GM19043 (cell line): ENCODE measurements around the gene FASLG.
A peak's percentile ranks its signal among the peaks of the same experiment; 100 is the strongest.

Experiments
- ATAC-seq: cut with Tn5 transposase; IDR thresholded peaks from one replicate; pipeline ENCODE4 v1.9.1; 2021; ENCODE audit warnings: low read depth; ENCODE audit not compliant: unreplicated experiment

The FASLG gene

DNA sequence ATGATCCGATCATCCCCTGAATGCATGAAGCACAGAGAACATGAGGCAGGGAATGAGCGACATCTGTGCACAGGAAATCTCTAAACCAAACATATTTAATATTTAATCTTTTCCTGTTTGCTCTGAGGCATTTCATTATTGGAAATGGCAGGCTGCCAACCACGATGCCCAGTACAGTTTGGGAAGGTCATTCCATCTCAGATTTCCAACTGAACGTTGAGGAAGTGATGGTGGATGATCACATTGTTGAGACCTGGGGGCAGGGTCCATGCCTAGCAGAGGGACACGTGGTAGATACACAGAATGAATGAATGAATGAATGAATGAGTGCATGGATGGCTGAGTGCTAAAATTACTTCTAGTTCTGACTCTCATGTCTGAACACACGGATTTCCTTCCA lies 15.9 kb upstream of the FASLG start:
- ATAC-seq: no peak

GRCh38 chr1:172646653-172647052 lies 12.2 kb upstream of the FASLG start:
- no peak for ATAC-seq

- ATAC-seq: no peak
Measured at GRCh38 chr1:172647110-172647564, 11.8 kb upstream of the FASLG start.

DNA sequence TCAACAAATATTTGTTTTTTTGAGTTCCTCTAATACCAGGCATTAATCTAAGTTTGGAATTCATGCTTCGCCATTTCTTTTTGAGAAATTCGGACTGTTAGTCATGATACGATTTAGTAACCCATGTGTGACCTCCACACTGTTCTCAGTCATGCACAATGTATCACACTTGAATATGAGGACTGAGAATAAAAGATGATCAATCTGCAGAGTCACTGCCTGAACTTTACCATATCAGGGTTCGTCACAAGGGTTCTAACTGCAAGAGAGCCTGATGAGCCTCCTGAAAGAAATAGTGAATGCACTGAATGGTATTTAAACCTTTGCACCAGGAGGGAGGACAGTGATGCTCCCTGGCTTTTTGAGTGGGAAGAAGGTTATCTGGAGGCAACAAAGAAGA lies 10.9 kb upstream of the FASLG start:
- ATAC-seq: no peak

- ATAC-seq: no peak
Measured at GRCh38 chr1:172650474-172651193, 8.3 kb upstream of the FASLG start.

DNA sequence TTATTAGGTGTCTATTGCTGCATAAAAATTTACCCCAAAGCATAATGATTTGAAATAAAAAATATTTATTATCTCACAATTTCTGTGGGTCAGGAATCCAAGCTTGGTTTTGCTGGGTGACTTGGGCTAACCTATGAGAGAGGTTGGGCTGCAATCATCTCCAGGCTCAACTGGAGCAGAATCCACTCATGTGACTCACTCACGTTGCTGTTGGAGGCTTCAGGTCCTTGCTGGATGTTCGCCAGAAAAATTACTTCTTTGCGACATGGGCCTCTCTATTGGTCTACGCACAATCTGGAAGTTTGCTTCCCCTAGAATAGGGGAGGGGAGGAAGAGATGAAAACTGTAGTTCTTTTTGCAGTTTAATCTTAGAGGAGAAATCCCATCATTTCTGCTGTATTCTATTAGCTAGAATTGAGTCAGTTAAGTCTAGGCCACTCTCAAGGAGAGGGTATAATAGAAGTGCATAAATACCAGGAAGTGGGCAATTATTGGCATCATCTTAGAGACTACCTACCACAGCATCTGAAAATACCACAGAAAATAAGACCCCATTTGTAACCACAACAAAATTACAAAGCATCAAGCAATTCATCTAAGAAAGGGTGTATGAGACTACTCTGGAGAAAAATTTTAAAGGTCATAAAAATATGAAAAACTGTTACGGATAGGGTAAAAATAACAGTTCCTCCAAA lies 5.7 kb upstream of the FASLG start:
- ATAC-seq: no peak

- no peak for ATAC-seq
Measured at GRCh38 chr1:172654535-172654934, 4.4 kb upstream of the FASLG start.

DNA sequence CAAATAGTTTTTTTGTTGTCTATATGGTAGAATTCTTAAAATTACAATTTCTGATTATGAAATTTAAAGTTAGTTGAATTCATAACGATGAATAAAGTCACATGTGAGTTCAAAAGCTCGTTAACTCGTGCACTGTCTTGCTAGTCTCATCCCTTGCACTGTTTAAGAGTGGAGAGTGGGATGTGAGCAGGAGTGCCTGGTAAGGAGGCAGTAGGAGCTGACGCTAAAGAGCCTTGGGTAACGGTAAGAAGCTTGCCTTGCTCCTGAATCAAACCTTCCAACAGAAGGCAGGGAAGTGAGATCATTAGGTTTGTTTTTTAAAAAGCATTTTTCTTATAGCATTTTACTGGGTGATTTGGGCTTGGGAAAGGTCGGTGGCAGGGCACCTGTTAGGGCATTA lies 2.3 kb upstream of the FASLG start:
- no peak for ATAC-seq

GRCh38 chr1:172657586-172657985 lies 1.3 kb upstream of the FASLG start:
- no peak for ATAC-seq

- no peak for ATAC-seq
Measured at GRCh38 chr1:172661107-172661506, 2.2 kb downstream of the FASLG start.

DNA sequence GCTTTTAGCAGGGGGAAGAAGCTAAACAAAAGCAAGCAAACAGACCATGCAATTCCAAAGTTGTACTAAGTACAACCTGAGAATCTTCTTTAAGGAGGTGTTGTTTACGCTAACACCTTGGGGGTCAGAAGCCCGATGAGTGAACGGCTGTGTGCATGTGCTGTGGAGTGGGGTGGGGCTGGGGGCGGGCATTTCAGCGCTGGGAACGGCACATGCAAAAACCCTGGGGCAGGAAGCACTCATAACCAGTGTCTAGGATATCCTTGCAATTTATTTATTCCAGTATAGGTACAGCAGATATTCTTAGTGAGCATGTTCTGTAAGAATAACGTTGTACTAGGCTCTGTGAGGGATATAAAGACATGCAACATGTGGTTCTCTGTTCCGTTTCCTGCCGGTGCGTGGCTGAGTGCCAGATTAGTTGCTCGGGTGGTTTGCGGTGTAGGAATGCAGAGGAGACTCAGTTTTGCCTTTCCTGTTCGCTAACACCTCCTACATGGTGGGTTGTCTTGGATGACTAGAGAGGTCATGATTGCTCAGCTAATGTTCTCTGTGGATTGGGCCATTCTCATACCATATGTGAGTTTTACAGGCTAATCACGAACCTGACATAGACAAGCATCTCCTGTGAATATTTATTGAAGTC lies 3.7 kb downstream of the FASLG start:
- peak; percentile 98 for ATAC-seq

DNA sequence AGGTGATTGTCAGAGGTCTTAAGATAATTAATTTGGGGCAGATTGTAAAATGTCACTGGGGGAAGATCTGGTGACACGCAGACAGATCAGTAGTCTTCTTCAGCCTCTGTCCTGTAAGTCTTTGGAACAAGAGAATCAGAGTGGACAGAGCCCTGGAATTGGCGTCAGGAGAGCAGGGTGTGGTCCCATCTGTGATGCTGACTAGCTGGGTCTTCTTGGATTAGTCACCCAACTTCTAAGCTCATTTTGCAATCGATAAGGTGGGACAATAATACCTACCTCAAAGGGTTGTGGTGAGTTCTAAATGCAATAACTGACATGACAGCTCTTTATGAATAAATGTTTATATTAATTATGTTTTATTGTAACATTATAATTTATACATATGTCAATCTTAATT lies 4.8 kb downstream of the FASLG start:
- ATAC-seq: no peak

GRCh38 chr1:172668097-172668496 lies 9.2 kb downstream of the FASLG start:
- no peak for ATAC-seq

DNA sequence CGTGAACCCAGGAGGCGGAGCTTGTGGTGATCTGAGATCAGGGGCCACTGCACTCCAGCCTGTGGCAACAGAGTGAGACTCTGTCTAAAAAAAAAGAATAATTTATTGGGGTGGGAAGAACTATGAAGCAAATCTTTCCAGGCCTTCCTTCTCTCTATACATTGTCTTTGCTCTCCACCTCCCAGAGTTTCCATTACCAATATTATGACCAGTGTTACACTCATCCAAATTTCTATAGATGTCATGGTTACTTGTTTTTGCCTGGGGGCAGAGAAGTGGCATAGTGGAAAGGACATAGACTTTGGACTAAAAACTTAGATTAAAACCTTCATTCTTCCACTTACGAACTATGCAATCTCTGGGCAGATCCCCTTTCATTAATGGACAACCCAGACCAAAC lies 10.1 kb downstream of the FASLG start:
- no peak for ATAC-seq

DNA sequence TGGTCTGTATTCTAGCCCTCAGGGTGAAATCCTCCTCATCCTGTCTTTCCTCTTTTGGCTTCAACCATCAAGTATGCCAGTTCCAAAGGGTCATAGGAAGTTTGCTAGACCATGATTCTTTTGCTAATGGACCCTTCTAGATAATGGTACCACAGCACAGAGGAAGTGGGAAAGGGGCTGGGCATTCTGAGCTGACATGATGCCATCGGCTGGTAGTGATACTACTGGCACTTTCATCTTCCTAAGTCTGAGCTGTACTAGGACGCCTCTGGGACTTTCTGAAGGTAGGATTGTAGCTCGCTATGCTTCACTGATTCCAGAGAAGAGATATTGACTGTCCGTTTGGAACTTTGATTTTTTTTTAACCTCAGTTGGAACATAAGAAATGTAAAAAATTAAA lies 11.4 kb downstream of the FASLG start:
- ATAC-seq: no peak

DNA sequence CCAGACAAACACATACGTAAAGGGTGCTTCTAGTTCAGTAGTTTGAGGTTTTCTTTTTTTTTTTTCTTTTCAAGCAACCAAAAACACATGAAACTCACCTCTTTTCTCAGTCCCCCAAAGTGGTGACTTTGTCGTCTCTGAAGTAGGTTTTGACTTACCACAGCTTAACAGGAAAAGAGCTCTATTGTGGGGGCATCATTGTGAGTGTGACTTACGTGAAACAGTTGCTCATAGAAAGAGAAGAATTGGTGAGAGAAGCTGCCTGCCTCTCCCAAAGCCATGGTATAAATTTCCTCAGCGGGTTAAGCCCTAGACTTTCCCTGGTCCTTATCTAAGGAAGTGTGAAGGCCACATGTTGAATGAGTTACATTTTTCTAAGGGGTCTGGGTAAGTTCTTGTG lies 11.9 kb downstream of the FASLG start:
- ATAC-seq: no peak

- ATAC-seq: no peak
Measured at GRCh38 chr1:172671591-172671990, 12.7 kb downstream of the FASLG start.

DNA sequence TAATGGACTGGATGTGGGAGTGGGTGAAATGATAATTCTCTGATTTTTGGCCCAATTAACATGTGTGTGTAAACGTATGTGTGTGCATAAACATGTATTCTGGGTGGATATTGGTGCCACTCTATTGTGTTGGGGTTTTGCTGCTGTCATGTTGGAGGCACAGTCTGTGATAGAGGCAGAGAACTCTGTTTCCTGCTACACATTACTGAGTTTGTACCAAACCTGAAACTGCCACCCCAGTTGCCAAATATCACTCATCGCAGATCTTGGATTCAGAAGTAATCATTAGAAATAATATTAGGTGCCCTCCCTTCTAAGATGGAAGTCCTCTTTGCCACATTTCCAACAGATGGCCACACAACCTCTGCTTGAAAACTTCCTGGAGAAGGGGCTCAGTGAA lies 13.8 kb downstream of the FASLG start:
- ATAC-seq: no peak

GRCh38 chr1:172673761-172674160 lies 14.9 kb downstream of the FASLG start:
- ATAC-seq: no peak

DNA sequence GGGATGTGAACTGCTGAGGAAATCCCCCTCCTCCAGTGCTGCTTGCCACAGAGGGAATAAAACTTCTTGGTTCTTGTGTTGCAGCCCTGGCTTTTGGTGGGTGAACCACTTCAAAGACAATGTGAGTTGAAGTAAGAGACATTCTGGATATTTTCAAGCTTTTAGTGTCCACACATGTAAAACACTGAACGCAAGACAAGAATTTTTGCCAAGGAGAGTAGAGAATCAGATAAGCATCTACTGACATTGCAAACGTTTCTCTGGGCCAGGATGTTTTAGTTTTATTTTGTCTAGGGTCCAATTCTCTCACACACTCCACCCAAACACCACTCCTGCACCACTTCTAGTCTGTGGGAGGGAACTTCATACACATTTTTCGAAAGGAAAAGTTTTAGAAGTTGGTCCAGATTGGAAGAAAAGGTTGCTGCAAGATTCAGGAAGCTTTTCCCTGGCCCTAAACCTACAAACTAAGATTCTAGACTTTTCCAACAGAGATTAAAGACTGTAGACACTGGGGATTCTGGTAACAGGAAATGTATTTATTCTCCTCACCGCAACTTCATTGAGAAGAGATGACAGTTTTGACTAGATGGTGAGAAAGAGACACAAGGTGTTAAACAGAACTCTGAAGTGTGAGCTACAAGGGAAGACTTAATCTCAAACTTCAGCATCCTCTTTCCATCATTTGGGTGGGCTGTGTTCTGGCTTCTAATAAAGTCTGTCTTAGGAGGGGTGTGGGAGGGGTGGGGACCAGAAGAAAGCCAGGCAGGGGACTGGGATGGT lies 16.1 kb downstream of the FASLG start:
- no peak for ATAC-seq
